Ramos (cell line): ENCODE results near the gene TMEM233.

Source experiments
- in situ Hi-C: fragments of 300-500 bp; cut with MboI; formaldehyde crosslinking; loops from one replicate; pipeline ENCODE4 v1.14.3; 2022; ENCODE audit warnings: low sequenced_read_pairs; ENCODE audit not compliant: unreplicated experiment

The TMEM233 gene

GRCh38 chr12:119593578-119594398 is at the start of gene TMEM233:
TMEM233 (plus strand) TSS chr12:119593774; CDS start chr12:119593849, 75 bp downstream.
- in situ Hi-C loops = no loop called here

GRCh38 chr12:119544765-119545625 is 48.6 kb upstream of the TMEM233 start:
- in situ Hi-C loops = loop anchor here (10.0 kb wide), 1 partner anchor 100 kb away; no protein-coding TSS in a partner anchor

GRCh38 chr12:119546340-119546739 is 47.2 kb upstream of the TMEM233 start:
- in situ Hi-C loops = loop anchor here (10.0 kb wide), 1 partner anchor 102 kb away; no protein-coding TSS in a partner anchor

GRCh38 chr12:119547001-119547400 is 46.6 kb upstream of the TMEM233 start:
- in situ Hi-C loops = loop anchor here (10.0 kb wide), 1 partner anchor 102 kb away; no protein-coding TSS in a partner anchor

- in situ Hi-C loops = no loop called here
Measured at GRCh38 chr12:119556854-119557253, 36.7 kb upstream of the TMEM233 start.

GRCh38 chr12:119565404-119565803 is 28.2 kb upstream of the TMEM233 start:
- in situ Hi-C loops = no loop called here

- in situ Hi-C loops = no loop called here
Measured at GRCh38 chr12:119570771-119571170, 22.8 kb upstream of the TMEM233 start.

- in situ Hi-C loops = no loop called here
Measured at GRCh38 chr12:119573086-119573485, 20.5 kb upstream of the TMEM233 start.

GRCh38 chr12:119574255-119574654 is 19.3 kb upstream of the TMEM233 start:
- in situ Hi-C loops = no loop called here

GRCh38 chr12:119576118-119576810 is 17.3 kb upstream of the TMEM233 start:
- in situ Hi-C loops = no loop called here

- in situ Hi-C loops = no loop called here
Measured at GRCh38 chr12:119576915-119577314, 16.7 kb upstream of the TMEM233 start.

- in situ Hi-C loops = no loop called here
Measured at GRCh38 chr12:119578112-119578511, 15.5 kb upstream of the TMEM233 start.

GRCh38 chr12:119589097-119589496 is 4.5 kb upstream of the TMEM233 start:
- in situ Hi-C loops = no loop called here

- in situ Hi-C loops = no loop called here
Measured at GRCh38 chr12:119589634-119590033, 3.9 kb upstream of the TMEM233 start.

- in situ Hi-C loops = no loop called here
Measured at GRCh38 chr12:119592232-119592631, 1.3 kb upstream of the TMEM233 start.

- in situ Hi-C loops = no loop called here
Measured at GRCh38 chr12:119594399-119594730, 791 bp downstream of the TMEM233 start.

GRCh38 chr12:119594772-119595445 is 1.3 kb downstream of the TMEM233 start:
- in situ Hi-C loops = no loop called here

GRCh38 chr12:119598159-119598558 is 4.6 kb downstream of the TMEM233 start:
- in situ Hi-C loops = no loop called here

- in situ Hi-C loops = no loop called here
Measured at GRCh38 chr12:119601877-119602733, 8.5 kb downstream of the TMEM233 start.
